GM23248 (cell line): ENCODE results near the gene CTXND2. TPM values are rescaled to one million over a fixed set of nuclear protein-coding genes. Genes with fewer than 3 reads are reported as not detected.

Source experiments
- DNase-seq: peaks from one replicate; pipeline ENCODE4 v3.0.0-alpha.2; 2015
- H2AFZ ChIP-seq: fragments of 200-600 bp; sonication (generic); 2 replicates; pipeline ENCODE4 v1.6.1; 2016; ENCODE audit warnings: antibody characterized with exemption
- H3F3A ChIP-seq: fragments of 200-600 bp; sonication (generic); 2 replicates; pipeline ENCODE4 v1.6.1; 2016; ENCODE audit warnings: mild to moderate bottlenecking, antibody characterized with exemption, mixed run types; ENCODE audit not compliant: insufficient read depth
- H3K27ac ChIP-seq: fragments of 200-600 bp; sonication (generic); 2 replicates; pipeline ENCODE4 v1.5.1; 2016; ENCODE audit warnings: mild to moderate bottlenecking
- H3K27me3 ChIP-seq: fragments of 200-600 bp; sonication (generic); replicated peaks from 2 replicates; pipeline ENCODE4 v1.6.1; 2016; ENCODE audit warnings: mild to moderate bottlenecking; ENCODE audit not compliant: insufficient read depth
- H3K36me3 ChIP-seq: fragments of 200-600 bp; sonication (generic); 2 replicates; pipeline ENCODE4 v1.6.1; 2016; ENCODE audit warnings: low read depth, mild to moderate bottlenecking
- H3K4me1 ChIP-seq: fragments of 200-600 bp; sonication (generic); 2 replicates; pipeline ENCODE4 v1.6.1; 2016; ENCODE audit warnings: mild to moderate bottlenecking; ENCODE audit not compliant: insufficient read depth
- H3K4me2 ChIP-seq: fragments of 200-600 bp; sonication (generic); one replicate; pipeline ENCODE4 v1.6.1; 2016; ENCODE audit warnings: mild to moderate bottlenecking; ENCODE audit not compliant: unreplicated experiment
- H3K4me3 ChIP-seq: fragments of 200-600 bp; sonication (generic); 2 replicates; pipeline ENCODE4 v1.5.1; 2016; ENCODE audit warnings: mild to moderate bottlenecking
- H3K79me2 ChIP-seq: fragments of 200-600 bp; sonication (generic); 2 replicates; pipeline ENCODE4 v1.6.1; 2016; ENCODE audit warnings: mild to moderate bottlenecking; ENCODE audit not compliant: insufficient read depth
- H3K9ac ChIP-seq: fragments of 200-600 bp; sonication (generic); 2 replicates; pipeline ENCODE4 v1.6.1; 2016; ENCODE audit warnings: mild to moderate bottlenecking
- H3K9me2 ChIP-seq: fragments of 200-600 bp; sonication (generic); 2 replicates; pipeline ENCODE4 v1.6.1; 2016; ENCODE audit warnings: mixed run types, mild to moderate bottlenecking, moderate library complexity; ENCODE audit not compliant: insufficient read depth
- H3K9me3 ChIP-seq: fragments of 200-600 bp; sonication (generic); one replicate; pipeline ENCODE4 v1.6.1; 2017; ENCODE audit warnings: low read depth
- H4K20me1 ChIP-seq: fragments of 200-600 bp; sonication (generic); 2 replicates; pipeline ENCODE4 v1.6.0; 2016; ENCODE audit not compliant: insufficient read depth
- EZH2 ChIP-seq: fragments of 200-600 bp; sonication (generic); IDR thresholded peaks from 2 replicates; pipeline ENCODE4 v1.6.1; 2018; ENCODE audit warnings: antibody characterized with exemption, mild to moderate bottlenecking; ENCODE audit not compliant: insufficient read depth, poor library complexity, severe bottlenecking
- EZH2phosphoT487 ChIP-seq: fragments of 200-600 bp; sonication (generic); IDR thresholded peaks from 2 replicates; pipeline ENCODE4 v1.6.1; 2018; ENCODE audit warnings: antibody characterized with exemption, moderate library complexity, mild to moderate bottlenecking, low read depth; ENCODE audit not compliant: insufficient read depth
- WGBS, 2 experiments: methylation state at CpG; one replicate each; pipeline ENCODE4 v1.1.6; 2015 to 2017; ENCODE audit warnings: low lambda C conversion rate in 2 of 2, low coverage in 1 of 2; ENCODE audit errors: missing lambda C conversion rate in 2 of 2; 5-methylcytosine and 5-hydroxymethylcytosine counted together
- in situ Hi-C: fragments of 300-500 bp; cut with MboI; formaldehyde crosslinking; loops from 2 replicates; pipeline ENCODE4 v1.15.0; 2020
- polyA plus RNA-seq: library from polyadenylated mRNA; unstranded; fragments of >200 nt; fragmentation: Nextera tagmentation; extraction: Ambion mirVana; gene quantifications from 2 replicates; pipeline ENCODE4 v1.2.1, GENCODE V29; 2016
- total RNA-seq: library from RNA; depleted of rRNA; stranded (reverse); fragments of >200 nt; shearing (Covaris generic); gene quantifications from 2 replicates; pipeline ENCODE4 v1.2.3, GENCODE V29; 2014

Gene CTXND2
- total and polyA plus RNA-seq, 2 experiments from 2014 or later = not detected

- Histone ChIP-seq H3K4me3 (no peak overlapping the region), H3K79me2 (peaks cover 71% of the 10 kb centered on the region)
- in situ Hi-C loops = no loop called here
Observed at GRCh38 chr1:150931773-150932172, 44.8 kb downstream of the CTXND2 start.

GRCh38 chr1:150944856-150945255, 57.9 kb downstream of the CTXND2 start:
- no peaks in the 10 kb centered on the region for H3K4me1 ChIP-seq
- H2AFZ ChIP-seq = no peak overlapping the region
- no peaks in the 10 kb centered on the region for H3K27me3 ChIP-seq
- no peaks in the 10 kb centered on the region for H4K20me1 ChIP-seq
- H3K9me2 ChIP-seq = no peaks in the 10 kb centered on the region
- no peak overlapping the region for H3K4me3 ChIP-seq
- no peak overlapping the region for H3K4me2 ChIP-seq
- H3K36me3 ChIP-seq = peaks cover 57% of the 10 kb centered on the region
- no peak overlapping the region for H3K27ac ChIP-seq
- H3K9ac ChIP-seq = no peak overlapping the region
- no peaks in the 10 kb centered on the region for H3F3A ChIP-seq
- no peak for TF ChIP-seq EZH2
- 78 to 80% methylated on average over 5 of the region's 5 CpGs for WGBS, 2 experiments
- in situ Hi-C loops = no loop called here
- no peak for DNase-seq
- no peaks in the 10 kb centered on the region for H3K9me3 ChIP-seq
- no peaks in the 10 kb centered on the region for H3K79me2 ChIP-seq

More at GRCh38 chr1:150931773-150932172, 44.8 kb downstream of the CTXND2 start:
- peak; percentile 44 for DNase-seq
- WGBS, 2 experiments = 100% methylated on average over 1 of the region's 1 CpG
- no peaks in the 10 kb centered on the region for H3K27me3 ChIP-seq
- H3K9me3 ChIP-seq = no peaks in the 10 kb centered on the region
- H3K4me1 ChIP-seq = no peaks in the 10 kb centered on the region
- H4K20me1 ChIP-seq = no peaks in the 10 kb centered on the region
- H3K36me3 ChIP-seq = peaks cover 51% of the 10 kb centered on the region
- H3K4me2 ChIP-seq = no peak overlapping the region
- H2AFZ ChIP-seq = no peak overlapping the region
- no peak overlapping the region for H3K27ac ChIP-seq
- TF ChIP-seq EZH2 (no peak), EZH2phosphoT487 (no peak)
- H3K9me2 ChIP-seq = no peaks in the 10 kb centered on the region
- H3F3A ChIP-seq = no peaks in the 10 kb centered on the region
- no peak overlapping the region for H3K9ac ChIP-seq

- in situ Hi-C loops = no loop called here
- H3K9me3 ChIP-seq = no peaks in the 10 kb centered on the region
- DNase-seq = no peak
- H3F3A ChIP-seq = no peaks in the 10 kb centered on the region
- no peaks in the 10 kb centered on the region for H3K27me3 ChIP-seq
- no peak overlapping the region for H3K4me2 ChIP-seq
- H4K20me1 ChIP-seq = no peaks in the 10 kb centered on the region
- H3K9me2 ChIP-seq = no peaks in the 10 kb centered on the region
- H3K9ac ChIP-seq = no peak overlapping the region
- H3K4me3 ChIP-seq = no peak overlapping the region
- TF ChIP-seq EZH2phosphoT487 (no peak), EZH2 (no peak)
- no peak overlapping the region for H2AFZ ChIP-seq
- no peak overlapping the region for H3K27ac ChIP-seq
- H3K4me1 ChIP-seq = no peaks in the 10 kb centered on the region
- 94 to 98% methylated on average over 3 of the region's 3 CpGs for WGBS, 2 experiments
- peaks cover 37% of the 10 kb centered on the region for H3K36me3 ChIP-seq
- H3K79me2 ChIP-seq = no peaks in the 10 kb centered on the region
Observed at GRCh38 chr1:150954708-150955107, 67.8 kb downstream of the CTXND2 start.

- H3F3A ChIP-seq = no peaks in the 10 kb centered on the region
- TF ChIP-seq EZH2phosphoT487 (no peak), EZH2 (no peak)
- no peak overlapping the region for H3K9ac ChIP-seq
- no peaks in the 10 kb centered on the region for H3K79me2 ChIP-seq
- H4K20me1 ChIP-seq = no peaks in the 10 kb centered on the region
- H3K9me2 ChIP-seq = no peaks in the 10 kb centered on the region
- in situ Hi-C loops = no loop called here
- H2AFZ ChIP-seq = no peak overlapping the region
- no peak overlapping the region for H3K4me3 ChIP-seq
- no peaks in the 10 kb centered on the region for H3K27me3 ChIP-seq
- H3K4me2 ChIP-seq = no peak overlapping the region
- H3K27ac ChIP-seq = no peak overlapping the region
- H3K4me1 ChIP-seq = no peaks in the 10 kb centered on the region
- H3K9me3 ChIP-seq = no peaks in the 10 kb centered on the region
- no peak for DNase-seq
- H3K36me3 ChIP-seq = peaks cover 41% of the 10 kb centered on the region
Observed at GRCh38 chr1:150955280-150955679, 68.3 kb downstream of the CTXND2 start.

GRCh38 chr1:150957666-150958065, 70.7 kb downstream of the CTXND2 start:
- DNase-seq = no peak
- Histone ChIP-seq H3K9me3 (no peaks in the 10 kb centered on the region), H3K79me2 (no peaks in the 10 kb centered on the region), H3K4me1 (no peaks in the 10 kb centered on the region), H3F3A (peaks cover 3% of the 10 kb centered on the region), H3K36me3 (peaks cover 27% of the 10 kb centered on the region), H2AFZ (no peak overlapping the region), H3K27ac (no peak overlapping the region), H3K27me3 (no peaks in the 10 kb centered on the region), H3K4me2 (no peak overlapping the region), H3K9ac (no peak overlapping the region), H4K20me1 (no peaks in the 10 kb centered on the region), H3K9me2 (no peaks in the 10 kb centered on the region), H3K4me3 (no peak overlapping the region)
- TF ChIP-seq EZH2 (no peak), EZH2phosphoT487 (no peak)
- WGBS, 2 experiments = 90 to 97% methylated on average over 11 of the region's 11 CpGs
- in situ Hi-C loops = no loop called here
